ENCODE measurements around the gene CALCOCO1.
A peak's percentile ranks its signal among the peaks of the same experiment; 100 is the strongest.

CALCOCO1 gene

GRCh38 chr12:53752621-53753020, 25.4 kb upstream of the CALCOCO1 start:
- DNase-seq (ENCODE audit: extremely low spot score, insufficient read length, low read depth) (no peak), FAIRE-seq (no peak)

- FAIRE-seq: no peak
- DNase-seq (ENCODE audit: extremely low spot score, insufficient read length, low read depth): no peak
Measured at GRCh38 chr12:53752192-53752601, 24.9 kb upstream of the CALCOCO1 start.

- FAIRE-seq (no peak), DNase-seq (ENCODE audit: extremely low spot score, insufficient read length, low read depth) (no peak)
Measured at GRCh38 chr12:53751336-53752191, 24.3 kb upstream of the CALCOCO1 start, which contains the start of gene CISTR. Gene CISTR (minus strand): TSS chr12:53751979.

GRCh38 chr12:53750812-53751335, 23.6 kb upstream of the CALCOCO1 start:
- DNase-seq (ENCODE audit: extremely low spot score, insufficient read length, low read depth): no peak

GRCh38 chr12:53749986-53750811, 22.9 kb upstream of the CALCOCO1 start:
- no peak for DNase-seq (ENCODE audit: extremely low spot score, insufficient read length, low read depth)
- FAIRE-seq: no peak

More at GRCh38 chr12:53750812-53751335, 23.6 kb upstream of the CALCOCO1 start:
- peak; percentile 70 for FAIRE-seq

GRCh38 chr12:53748072-53748840, 21.0 kb upstream of the CALCOCO1 start:
- no peak for DNase-seq (ENCODE audit: extremely low spot score, insufficient read length, low read depth)
- no peak for FAIRE-seq

- FAIRE-seq (no peak), DNase-seq (ENCODE audit: extremely low spot score, insufficient read length, low read depth) (no peak)
Measured at GRCh38 chr12:53747095-53747494, 19.8 kb upstream of the CALCOCO1 start.

GRCh38 chr12:53746592-53747092, 19.4 kb upstream of the CALCOCO1 start:
- peak; percentile 93 for FAIRE-seq
- DNase-seq (ENCODE audit: extremely low spot score, insufficient read length, low read depth): peak; percentile 69

- no peak for FAIRE-seq
- no peak for DNase-seq (ENCODE audit: extremely low spot score, insufficient read length, low read depth)
Measured at GRCh38 chr12:53744751-53745150, 17.5 kb upstream of the CALCOCO1 start.

GRCh38 chr12:53744130-53744441, 16.8 kb upstream of the CALCOCO1 start:
- no peak for DNase-seq (ENCODE audit: extremely low spot score, insufficient read length, low read depth)
- no peak for FAIRE-seq

- DNase-seq (ENCODE audit: extremely low spot score, insufficient read length, low read depth) (peak; percentile 43), FAIRE-seq (peak; percentile 87)
Measured at GRCh38 chr12:53743266-53744129, 16.2 kb upstream of the CALCOCO1 start.

- FAIRE-seq (no peak), DNase-seq (ENCODE audit: extremely low spot score, insufficient read length, low read depth) (no peak)
Measured at GRCh38 chr12:53740130-53740491, 12.9 kb upstream of the CALCOCO1 start.

- no peak for DNase-seq (ENCODE audit: extremely low spot score, insufficient read length, low read depth)
- FAIRE-seq: no peak
Measured at GRCh38 chr12:53739214-53740129, 12.2 kb upstream of the CALCOCO1 start.

GRCh38 chr12:53738406-53739213, 11.4 kb upstream of the CALCOCO1 start:
- DNase-seq (ENCODE audit: extremely low spot score, insufficient read length, low read depth): no peak
- FAIRE-seq: no peak

GRCh38 chr12:53737951-53738405, 10.7 kb upstream of the CALCOCO1 start:
- DNase-seq (ENCODE audit: extremely low spot score, insufficient read length, low read depth): no peak
- no peak for FAIRE-seq

GRCh38 chr12:53737093-53737808, 10.0 kb upstream of the CALCOCO1 start:
- no peak for FAIRE-seq
- no peak for DNase-seq (ENCODE audit: extremely low spot score, insufficient read length, low read depth)

- no peak for FAIRE-seq
- DNase-seq (ENCODE audit: extremely low spot score, insufficient read length, low read depth): no peak
Measured at GRCh38 chr12:53736592-53736991, 9.3 kb upstream of the CALCOCO1 start.

Measured in GM18507 (cell line).